ENCODE results near the gene MUC2. TPM values are rescaled to one million over a fixed set of nuclear protein-coding genes. Genes with fewer than 3 reads are reported as not detected.

Gene MUC2
- total and polyA plus RNA-seq, 10 of the 15 experiments (the other 5 are each of a cell fraction or from before 2014, with no cell fraction given) = 0.23 TPM; not detected in 9

DNA sequence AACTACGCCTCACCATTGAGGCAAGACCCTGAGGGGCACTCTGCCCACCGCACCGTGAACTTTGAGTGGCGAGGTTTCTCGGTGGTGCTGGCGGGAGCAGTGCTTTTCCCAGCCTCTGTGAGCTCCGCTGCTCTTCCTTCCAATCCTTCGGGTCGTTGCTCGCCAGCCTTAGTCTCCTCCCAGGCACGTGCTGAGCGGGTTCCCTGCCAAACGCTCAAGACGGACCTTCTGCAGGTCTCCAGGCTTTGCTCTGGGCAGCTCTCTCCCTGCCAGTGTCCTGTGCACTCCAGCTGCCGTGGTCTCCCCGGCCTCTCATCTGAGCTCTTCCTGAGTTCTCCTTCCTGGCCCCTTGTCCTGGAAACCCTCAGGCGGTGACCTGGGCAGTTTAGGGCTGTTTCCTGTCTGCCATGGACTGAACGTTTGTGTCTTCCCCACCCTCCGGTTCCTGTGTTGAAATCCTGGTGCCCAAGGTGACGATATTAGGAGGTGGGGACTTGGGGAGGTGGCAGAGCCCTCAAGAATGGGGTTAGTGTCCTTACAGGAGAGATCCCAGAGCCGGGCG lies 27.0 kb upstream of the MUC2 start (continued):
- TF ChIP-seq, protein P1, sequence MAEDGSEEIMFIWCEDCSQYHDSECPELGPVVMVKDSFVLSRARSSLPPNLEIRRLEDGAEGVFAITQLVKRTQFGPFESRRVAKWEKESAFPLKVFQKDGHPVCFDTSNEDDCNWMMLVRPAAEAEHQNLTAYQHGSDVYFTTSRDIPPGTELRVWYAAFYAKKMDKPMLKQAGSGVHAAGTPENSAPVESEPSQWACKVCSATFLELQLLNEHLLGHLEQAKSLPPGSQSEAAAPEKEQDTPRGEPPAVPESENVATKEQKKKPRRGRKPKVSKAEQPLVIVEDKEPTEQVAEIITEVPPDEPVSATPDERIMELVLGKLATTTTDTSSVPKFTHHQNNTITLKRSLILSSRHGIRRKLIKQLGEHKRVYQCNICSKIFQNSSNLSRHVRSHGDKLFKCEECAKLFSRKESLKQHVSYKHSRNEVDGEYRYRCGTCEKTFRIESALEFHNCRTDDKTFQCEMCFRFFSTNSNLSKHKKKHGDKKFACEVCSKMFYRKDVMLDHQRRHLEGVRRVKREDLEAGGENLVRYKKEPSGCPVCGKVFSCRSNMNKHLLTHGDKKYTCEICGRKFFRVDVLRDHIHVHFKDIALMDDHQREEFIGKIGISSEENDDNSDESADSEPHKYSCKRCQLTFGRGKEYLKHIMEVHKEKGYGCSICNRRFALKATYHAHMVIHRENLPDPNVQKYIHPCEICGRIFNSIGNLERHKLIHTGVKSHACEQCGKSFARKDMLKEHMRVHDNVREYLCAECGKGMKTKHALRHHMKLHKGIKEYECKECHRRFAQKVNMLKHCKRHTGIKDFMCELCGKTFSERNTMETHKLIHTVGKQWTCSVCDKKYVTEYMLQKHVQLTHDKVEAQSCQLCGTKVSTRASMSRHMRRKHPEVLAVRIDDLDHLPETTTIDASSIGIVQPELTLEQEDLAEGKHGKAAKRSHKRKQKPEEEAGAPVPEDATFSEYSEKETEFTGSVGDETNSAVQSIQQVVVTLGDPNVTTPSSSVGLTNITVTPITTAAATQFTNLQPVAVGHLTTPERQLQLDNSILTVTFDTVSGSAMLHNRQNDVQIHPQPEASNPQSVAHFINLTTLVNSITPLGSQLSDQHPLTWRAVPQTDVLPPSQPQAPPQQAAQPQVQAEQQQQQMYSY (CRISPR knock-in tag; IDR thresholded peaks at IDR 0.05) = no peak
- TF ChIP-seq CHD2 (IDR thresholded peaks at IDR 0.05; ENCODE audit: borderline replicate concordance, low read depth, low read length) (no peak), WRNIP1 (IDR thresholded peaks at IDR 0.05; ENCODE audit: borderline replicate concordance, low read depth, low read length) (no peak), MXI1 (IDR thresholded peaks at IDR 0.05; ENCODE audit: low read depth, low read length) (no peak), RBBP5 (conservative IDR thresholded peaks at IDR 0.05) (no peak)
- TF ChIP-seq, protein P2, sequence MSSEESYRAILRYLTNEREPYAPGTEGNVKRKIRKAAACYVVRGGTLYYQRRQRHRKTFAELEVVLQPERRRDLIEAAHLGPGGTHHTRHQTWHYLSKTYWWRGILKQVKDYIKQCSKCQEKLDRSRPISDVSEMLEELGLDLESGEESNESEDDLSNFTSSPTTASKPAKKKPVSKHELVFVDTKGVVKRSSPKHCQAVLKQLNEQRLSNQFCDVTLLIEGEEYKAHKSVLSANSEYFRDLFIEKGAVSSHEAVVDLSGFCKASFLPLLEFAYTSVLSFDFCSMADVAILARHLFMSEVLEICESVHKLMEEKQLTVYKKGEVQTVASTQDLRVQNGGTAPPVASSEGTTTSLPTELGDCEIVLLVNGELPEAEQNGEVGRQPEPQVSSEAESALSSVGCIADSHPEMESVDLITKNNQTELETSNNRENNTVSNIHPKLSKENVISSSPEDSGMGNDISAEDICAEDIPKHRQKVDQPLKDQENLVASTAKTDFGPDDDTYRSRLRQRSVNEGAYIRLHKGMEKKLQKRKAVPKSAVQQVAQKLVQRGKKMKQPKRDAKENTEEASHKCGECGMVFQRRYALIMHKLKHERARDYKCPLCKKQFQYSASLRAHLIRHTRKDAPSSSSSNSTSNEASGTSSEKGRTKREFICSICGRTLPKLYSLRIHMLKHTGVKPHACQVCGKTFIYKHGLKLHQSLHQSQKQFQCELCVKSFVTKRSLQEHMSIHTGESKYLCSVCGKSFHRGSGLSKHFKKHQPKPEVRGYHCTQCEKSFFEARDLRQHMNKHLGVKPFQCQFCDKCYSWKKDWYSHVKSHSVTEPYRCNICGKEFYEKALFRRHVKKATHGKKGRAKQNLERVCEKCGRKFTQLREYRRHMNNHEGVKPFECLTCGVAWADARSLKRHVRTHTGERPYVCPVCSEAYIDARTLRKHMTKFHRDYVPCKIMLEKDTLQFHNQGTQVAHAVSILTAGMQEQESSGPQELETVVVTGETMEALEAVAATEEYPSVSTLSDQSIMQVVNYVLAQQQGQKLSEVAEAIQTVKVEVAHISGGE (CRISPR knock-in tag; IDR thresholded peaks at IDR 0.05) = no peak
- TF ChIP-seq, protein P3, sequence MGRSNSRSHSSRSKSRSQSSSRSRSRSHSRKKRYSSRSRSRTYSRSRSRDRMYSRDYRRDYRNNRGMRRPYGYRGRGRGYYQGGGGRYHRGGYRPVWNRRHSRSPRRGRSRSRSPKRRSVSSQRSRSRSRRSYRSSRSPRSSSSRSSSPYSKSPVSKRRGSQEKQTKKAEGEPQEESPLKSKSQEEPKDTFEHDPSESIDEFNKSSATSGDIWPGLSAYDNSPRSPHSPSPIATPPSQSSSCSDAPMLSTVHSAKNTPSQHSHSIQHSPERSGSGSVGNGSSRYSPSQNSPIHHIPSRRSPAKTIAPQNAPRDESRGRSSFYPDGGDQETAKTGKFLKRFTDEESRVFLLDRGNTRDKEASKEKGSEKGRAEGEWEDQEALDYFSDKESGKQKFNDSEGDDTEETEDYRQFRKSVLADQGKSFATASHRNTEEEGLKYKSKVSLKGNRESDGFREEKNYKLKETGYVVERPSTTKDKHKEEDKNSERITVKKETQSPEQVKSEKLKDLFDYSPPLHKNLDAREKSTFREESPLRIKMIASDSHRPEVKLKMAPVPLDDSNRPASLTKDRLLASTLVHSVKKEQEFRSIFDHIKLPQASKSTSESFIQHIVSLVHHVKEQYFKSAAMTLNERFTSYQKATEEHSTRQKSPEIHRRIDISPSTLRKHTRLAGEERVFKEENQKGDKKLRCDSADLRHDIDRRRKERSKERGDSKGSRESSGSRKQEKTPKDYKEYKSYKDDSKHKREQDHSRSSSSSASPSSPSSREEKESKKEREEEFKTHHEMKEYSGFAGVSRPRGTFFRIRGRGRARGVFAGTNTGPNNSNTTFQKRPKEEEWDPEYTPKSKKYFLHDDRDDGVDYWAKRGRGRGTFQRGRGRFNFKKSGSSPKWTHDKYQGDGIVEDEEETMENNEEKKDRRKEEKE (IDR thresholded peaks at IDR 0.05) = no peak
- TF ChIP-seq, protein P4, sequence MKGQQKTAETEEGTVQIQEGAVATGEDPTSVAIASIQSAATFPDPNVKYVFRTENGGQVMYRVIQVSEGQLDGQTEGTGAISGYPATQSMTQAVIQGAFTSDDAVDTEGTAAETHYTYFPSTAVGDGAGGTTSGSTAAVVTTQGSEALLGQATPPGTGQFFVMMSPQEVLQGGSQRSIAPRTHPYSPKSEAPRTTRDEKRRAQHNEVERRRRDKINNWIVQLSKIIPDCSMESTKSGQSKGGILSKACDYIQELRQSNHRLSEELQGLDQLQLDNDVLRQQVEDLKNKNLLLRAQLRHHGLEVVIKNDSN (IDR thresholded peaks at IDR 0.05; ENCODE audit: borderline replicate concordance, extremely low read length, insufficient read depth, low read depth, low read length) = no peak
